Neuronal stem cell (in vitro differentiated cells): ENCODE data around the gene PIERCE2.
"Not testable (repeated sequence)": the region's sequence is repeated elsewhere in the genome, so short reads cannot be mapped to it uniquely, and the experiment has no call there.

Source experiments
- DNase-seq: peaks from one replicate; pipeline ENCODE4 v3.0.0-alpha.2; 2013; ENCODE audit warnings: low spot score
- H2AFZ ChIP-seq: one replicate; pipeline ENCODE4 v1.6.1; 2013; ENCODE audit warnings: mild to moderate bottlenecking, low read length, inconsistent platforms
- H2AK5ac ChIP-seq: 2 replicates; pipeline ENCODE4 v1.6.1; 2013; ENCODE audit warnings: low read depth, mild to moderate bottlenecking, inconsistent platforms, low read length, moderate library complexity, mixed read lengths
- H2BK120ac ChIP-seq: 2 replicates; pipeline ENCODE4 v1.6.1; 2013; ENCODE audit warnings: low read depth, mild to moderate bottlenecking, inconsistent platforms, low read length, moderate library complexity, mixed read lengths
- H2BK12ac ChIP-seq: one replicate; pipeline ENCODE4 v1.6.1; 2013; ENCODE audit warnings: low read length, inconsistent platforms
- H2BK15ac ChIP-seq: 2 replicates; pipeline ENCODE4 v1.6.1; 2013; ENCODE audit warnings: mild to moderate bottlenecking, low read length, inconsistent platforms, mixed read lengths
- H2BK5ac ChIP-seq: one replicate; pipeline ENCODE4 v1.6.1; 2013; ENCODE audit warnings: inconsistent platforms, mild to moderate bottlenecking, low read length, moderate library complexity
- H3K14ac ChIP-seq: one replicate; pipeline ENCODE4 v1.6.1; 2013; ENCODE audit warnings: low read length, inconsistent platforms
- H3K18ac ChIP-seq: 2 replicates; pipeline ENCODE4 v1.6.1; 2013; ENCODE audit warnings: low read length, inconsistent platforms
- H3K23ac ChIP-seq: 2 replicates; pipeline ENCODE4 v1.6.1; 2013; ENCODE audit warnings: low read depth, mild to moderate bottlenecking, mixed read lengths, low read length, inconsistent platforms; ENCODE audit not compliant: poor library complexity
- H3K27ac ChIP-seq: replicated peaks from 3 replicates; pipeline ENCODE4 v1.5.1; 2013; ENCODE audit warnings: low read length, inconsistent platforms
- H3K27me3 ChIP-seq, 3 experiments: 2 replicates each; pipeline ENCODE4 v1.6.1; 2013; ENCODE audit warnings: low read length in 3 of 3, mild to moderate bottlenecking in 2 of 3, inconsistent platforms in 1 of 3, low read depth in 1 of 3, mixed read lengths in 1 of 3, moderate library complexity in 1 of 3; ENCODE audit not compliant: control insufficient read depth in 3 of 3, insufficient read depth in 3 of 3
- H3K36me3 ChIP-seq, 2 donors: replicated peaks in 1 of 2; 2 replicates each; pipeline ENCODE4 v1.6.1; 2013; ENCODE audit warnings: low read length in 2 of 2; ENCODE audit not compliant: control insufficient read depth in 2 of 2, insufficient read depth in 2 of 2
- H3K4ac ChIP-seq: 2 replicates; pipeline ENCODE4 v1.6.1; 2013; ENCODE audit warnings: inconsistent platforms, mild to moderate bottlenecking, low read length, moderate library complexity
- H3K4me1 ChIP-seq, 2 donors: 1 replicate in 1 of 2; 2 replicates in 1 of 2; pipeline ENCODE4 v1.6.1; 2013; ENCODE audit warnings: low read length in 2 of 2, low read depth in 1 of 2; ENCODE audit not compliant: control insufficient read depth in 2 of 2, insufficient read depth in 1 of 2
- H3K4me2 ChIP-seq: one replicate; pipeline ENCODE4 v1.6.1; 2013; ENCODE audit warnings: mild to moderate bottlenecking, low read length, inconsistent platforms; ENCODE audit not compliant: insufficient read depth, poor library complexity, severe bottlenecking
- H3K4me3 ChIP-seq, 2 donors: 2 replicates each; pipeline ENCODE4 v1.5.1; 2013; ENCODE audit warnings: low read length in 2 of 2, mild to moderate bottlenecking in 2 of 2, inconsistent platforms in 1 of 2, moderate library complexity in 1 of 2
- H3K79me1 ChIP-seq: one replicate; pipeline ENCODE4 v1.6.1; 2013; ENCODE audit warnings: low read depth, mild to moderate bottlenecking, inconsistent platforms, low read length, moderate library complexity
- H3K9ac ChIP-seq: one replicate; pipeline ENCODE4 v1.6.1; 2013; ENCODE audit warnings: mild to moderate bottlenecking, low read depth, low read length, inconsistent platforms; ENCODE audit not compliant: poor library complexity
- H3K9me3 ChIP-seq, 2 donors: replicated peaks in 1 of 2; 2 replicates each; pipeline versions ENCODE3 to v1.6.1; 2013; ENCODE audit warnings: low read length in 2 of 2, mild to moderate bottlenecking in 2 of 2, inconsistent platforms in 1 of 2, low read depth in 1 of 2, mixed read lengths in 1 of 2, moderate library complexity in 1 of 2; ENCODE audit not compliant: control insufficient read depth in 2 of 2, insufficient read depth in 1 of 2
- H4K8ac ChIP-seq: one replicate; pipeline ENCODE4 v1.6.1; 2013; ENCODE audit warnings: low read depth, mild to moderate bottlenecking, inconsistent platforms, low read length, moderate library complexity
- H4K91ac ChIP-seq: one replicate; pipeline ENCODE4 v1.6.1; 2013; ENCODE audit warnings: low read length, low read depth, mild to moderate bottlenecking, inconsistent platforms; ENCODE audit not compliant: poor library complexity
- WGBS, 2 donors: extraction: QIAGEN DNeasy Blood & Tissue Kit; methylation state at CpG; one replicate each; pipeline ENCODE4 v1.1.7; 2013; ENCODE audit warnings: missing lambda C conversion rate in 2 of 2, mixed read lengths in 1 of 2; ENCODE audit not compliant: insufficient read length in 2 of 2, insufficient replicate concordance in 1 of 2; ENCODE audit errors: extremely low coverage in 2 of 2; 5-methylcytosine and 5-hydroxymethylcytosine counted together

Gene PIERCE2

GRCh38 chr15:55398243-55398642 lies 10.1 kb upstream of the PIERCE2 start:
- Histone ChIP-seq H4K91ac (no peak overlapping the region), H2BK15ac (no peak overlapping the region), H3K79me1 (no peaks in the 10 kb centered on the region), H2BK120ac (no peak overlapping the region), H3K27me3 (no peaks in the 10 kb centered on the region), H3K18ac (no peak overlapping the region), H2AK5ac (no peak overlapping the region), H2BK12ac (no peak overlapping the region), H3K9ac (no peak overlapping the region), H3K23ac (no peak overlapping the region), H3K14ac (no peak overlapping the region), H4K8ac (no peak overlapping the region), H3K4me2 (no peak overlapping the region), H3K9me3 (peaks cover 0 to 10% of the 10 kb centered on the region in 2 donors), H2AFZ (no peak overlapping the region), H3K4ac (no peak overlapping the region), H3K4me1 (no peaks in the 10 kb centered on the region), H3K4me3 (no peak overlapping the region), H3K27ac (no peak overlapping the region), H3K36me3 (no peaks in the 10 kb centered on the region), H2BK5ac (no peak overlapping the region)
- no CpG with 5 or more reads among the region's 5 CpGs for WGBS, 2 donors
- no peak for DNase-seq

GRCh38 chr15:55400050-55400449 lies 8.2 kb upstream of the PIERCE2 start:
- H2AFZ ChIP-seq, H2AK5ac ChIP-seq, H2BK12ac ChIP-seq, H2BK5ac ChIP-seq, H2BK15ac ChIP-seq, H3K23ac ChIP-seq, H3K14ac ChIP-seq, H4K91ac ChIP-seq, H3K4ac ChIP-seq, DNase-seq, H3K18ac ChIP-seq, H3K79me1 ChIP-seq, H3K9ac ChIP-seq, H3K4me2 ChIP-seq, H4K8ac ChIP-seq, H3K27ac ChIP-seq, H3K4me3 ChIP-seq, H3K27me3 ChIP-seq, H3K9me3 ChIP-seq, H2BK120ac ChIP-seq, H3K4me1 ChIP-seq, H3K36me3 ChIP-seq: not testable (repeated sequence)
- WGBS, 2 donors: no CpG with 5 or more reads among the region's 8 CpGs

GRCh38 chr15:55401786-55402246 lies 6.5 kb upstream of the PIERCE2 start:
- H3K4me2 ChIP-seq: no peak overlapping the region
- no peak overlapping the region for H4K8ac ChIP-seq
- no peaks in the 10 kb centered on the region for H3K4me1 ChIP-seq
- no peak overlapping the region for H2AK5ac ChIP-seq
- H3K27me3 ChIP-seq: no peaks in the 10 kb centered on the region
- no peak overlapping the region for H2BK12ac ChIP-seq
- no peaks in the 10 kb centered on the region for H3K36me3 ChIP-seq
- H3K14ac ChIP-seq: no peak overlapping the region
- H3K23ac ChIP-seq: no peak overlapping the region
- H2BK120ac ChIP-seq: no peak overlapping the region
- DNase-seq: no peak
- H2BK15ac ChIP-seq: no peak overlapping the region
- H3K18ac ChIP-seq: no peak overlapping the region
- no peak overlapping the region for H2AFZ ChIP-seq
- no peak overlapping the region for H3K4me3 ChIP-seq
- no peaks in the 10 kb centered on the region for H3K9me3 ChIP-seq
- H3K4ac ChIP-seq: no peak overlapping the region
- no peak overlapping the region for H3K9ac ChIP-seq
- H3K79me1 ChIP-seq: peaks cover 2% of the 10 kb centered on the region
- no peak overlapping the region for H4K91ac ChIP-seq
- no peak overlapping the region for H3K27ac ChIP-seq
- WGBS, 2 donors: no CpG with 5 or more reads among the region's 1 CpG
- no peak overlapping the region for H2BK5ac ChIP-seq

GRCh38 chr15:55402707-55403106 lies 5.6 kb upstream of the PIERCE2 start:
- Histone ChIP-seq H2AFZ (no peak overlapping the region), H4K8ac (no peak overlapping the region), H2BK120ac (no peak overlapping the region), H3K79me1 (peaks cover 2% of the 10 kb centered on the region), H3K14ac (no peak overlapping the region), H3K4me3 (no peak overlapping the region), H2BK12ac (no peak overlapping the region), H3K4me1 (peaks cover 0 to 4% of the 10 kb centered on the region in 2 donors), H4K91ac (no peak overlapping the region), H2AK5ac (no peak overlapping the region), H3K9ac (no peak overlapping the region), H2BK5ac (no peak overlapping the region), H3K9me3 (no peaks in the 10 kb centered on the region), H3K27me3 (no peaks in the 10 kb centered on the region), H3K23ac (no peak overlapping the region), H3K4ac (no peak overlapping the region), H3K27ac (no peak overlapping the region), H2BK15ac (no peak overlapping the region), H3K4me2 (no peak overlapping the region), H3K36me3 (no peaks in the 10 kb centered on the region), H3K18ac (no peak overlapping the region)
- DNase-seq: no peak
